ENCODE measurements around the gene DGKG.

DNA sequence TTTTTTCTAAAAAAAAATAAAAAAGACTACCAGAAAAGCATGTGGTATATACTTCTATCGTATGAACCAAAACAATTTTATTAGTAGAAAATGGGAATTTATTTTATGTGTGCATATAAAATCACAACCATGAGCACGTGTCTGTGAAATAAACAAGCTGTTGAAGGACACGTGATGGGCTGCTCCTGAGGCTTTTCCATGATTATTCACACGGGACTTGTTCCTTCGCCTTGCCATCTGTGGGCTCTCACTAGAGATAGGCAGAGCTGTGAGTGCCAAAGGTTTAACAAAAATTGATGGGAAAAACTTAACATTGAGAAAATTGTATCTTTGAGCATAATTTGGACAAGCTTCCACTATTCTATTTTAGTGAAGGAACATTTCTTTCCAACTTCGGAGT, 240.8 kb downstream of the DGKG start:
- TF ChIP-seq, protein P1, sequence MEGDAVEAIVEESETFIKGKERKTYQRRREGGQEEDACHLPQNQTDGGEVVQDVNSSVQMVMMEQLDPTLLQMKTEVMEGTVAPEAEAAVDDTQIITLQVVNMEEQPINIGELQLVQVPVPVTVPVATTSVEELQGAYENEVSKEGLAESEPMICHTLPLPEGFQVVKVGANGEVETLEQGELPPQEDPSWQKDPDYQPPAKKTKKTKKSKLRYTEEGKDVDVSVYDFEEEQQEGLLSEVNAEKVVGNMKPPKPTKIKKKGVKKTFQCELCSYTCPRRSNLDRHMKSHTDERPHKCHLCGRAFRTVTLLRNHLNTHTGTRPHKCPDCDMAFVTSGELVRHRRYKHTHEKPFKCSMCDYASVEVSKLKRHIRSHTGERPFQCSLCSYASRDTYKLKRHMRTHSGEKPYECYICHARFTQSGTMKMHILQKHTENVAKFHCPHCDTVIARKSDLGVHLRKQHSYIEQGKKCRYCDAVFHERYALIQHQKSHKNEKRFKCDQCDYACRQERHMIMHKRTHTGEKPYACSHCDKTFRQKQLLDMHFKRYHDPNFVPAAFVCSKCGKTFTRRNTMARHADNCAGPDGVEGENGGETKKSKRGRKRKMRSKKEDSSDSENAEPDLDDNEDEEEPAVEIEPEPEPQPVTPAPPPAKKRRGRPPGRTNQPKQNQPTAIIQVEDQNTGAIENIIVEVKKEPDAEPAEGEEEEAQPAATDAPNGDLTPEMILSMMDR (IDR thresholded peaks at IDR 0.05), result no peak
- TF ChIP-seq EZH2 (IDR thresholded peaks at IDR 0.05; ENCODE audit: borderline replicate concordance, insufficient read depth, low read depth, low read length, poor library complexity, severe bottlenecking), result no peak

Measured in B cell (primary cell).